Ascending aorta (tissue), 2 donors: Measurements from ENCODE around the gene THUMPD1. TPM values are rescaled to one million over a fixed set of nuclear protein-coding genes. Genes with fewer than 3 reads are reported as not detected.

Experiments
- DNase-seq, 2 donors: peaks; one replicate each; pipeline ENCODE4 v3.0.0-alpha.2; 2019; ENCODE audit warnings: low spot score in 2 of 2
- H3K27ac ChIP-seq, 2 donors: fragments of 200-600 bp; sonication (generic); one replicate each; pipeline ENCODE4 v1.5.1; 2016 to 2017; ENCODE audit warnings: mild to moderate bottlenecking in 1 of 2
- H3K27me3 ChIP-seq: fragments of 200-600 bp; sonication (generic); one replicate; pipeline ENCODE4 v1.5.1; 2017
- H3K36me3 ChIP-seq, 2 donors: fragments of 200-600 bp; sonication (generic); one replicate each; pipeline ENCODE4 v1.5.1; 2016
- H3K4me1 ChIP-seq, 2 donors: fragments of 200-600 bp; sonication (generic); one replicate each; pipeline ENCODE4 v1.5.1; 2016 to 2017; ENCODE audit warnings: mild to moderate bottlenecking in 1 of 2
- H3K4me3 ChIP-seq, 2 donors: fragments of 200-600 bp; sonication (generic); one replicate each; pipeline ENCODE4 v1.5.1; 2016 to 2017; ENCODE audit warnings: mild to moderate bottlenecking in 1 of 2
- H3K9me3 ChIP-seq, 2 donors: fragments of 200-600 bp; sonication (generic); one replicate each; pipeline ENCODE4 v1.5.1; 2016
- CTCF ChIP-seq, 3 experiments: fragments of 200-600 bp in 2 of 3; fragments of 450-650 bp in 1 of 3; sonication (generic) in 2 of 3; IDR thresholded peaks; one replicate each; pipeline ENCODE4 v1.5.1; 2016 to 2019; ENCODE audit warnings: antibody characterized with exemption in 3 of 3, mild to moderate bottlenecking in 1 of 3, moderate library complexity in 1 of 3
- intact Hi-C: fragments of 100-400 bp; cut with DNase I; formaldehyde crosslinking; loops from one replicate; pipeline ENCODE4 v1.15.1; 2023
- total RNA-seq: library from RNA; depleted of rRNA; stranded (reverse); fragments of >200 nt; gene quantifications from one replicate; pipeline ENCODE4 v1.1.0, GENCODE V29; 2016

Gene THUMPD1
- 12.7 TPM for total RNA-seq

GRCh38 chr16:20741554-20742285, at the start of gene THUMPD1:
Gene THUMPD1, minus strand, starts transcription at chr16:20741818. Its CDS starts 79 bp downstream, at chr16:20741739.
- peak; percentile 90 to 98 for DNase-seq
- H3K27me3 ChIP-seq = no peaks in the 10 kb centered on the region
- TF ChIP-seq CTCF (IDR thresholded peaks at IDR 0.05) = peak in 2 of 3 experiments; percentile 15 to 34
- peaks cover 7 to 19% of the 10 kb centered on the region in 2 donors for H3K36me3 ChIP-seq
- intact Hi-C loops = loop anchor here (2.0 to 5.0 kb wide), 6 partner anchors 64 to 1953 kb away; partner anchors contain the start of genes DCUN1D3, ERI2, LYRM1 and REXO5
- H3K9me3 ChIP-seq = no peaks in the 10 kb centered on the region
- peak within 1 kb of the TSS; percentile 85 to 88 for H3K4me3 ChIP-seq
- peak within 1 kb of the TSS; percentile 94 to 97 for H3K27ac ChIP-seq
- peaks cover 3 to 19% of the 10 kb centered on the region in 2 donors for H3K4me1 ChIP-seq

- no peak for DNase-seq
- intact Hi-C loops = no loop called here
- no peak for TF ChIP-seq CTCF (IDR thresholded peaks at IDR 0.05)
- Histone ChIP-seq H3K4me1 (no peaks in the 10 kb centered on the region), H3K27ac (no peak overlapping the region), H3K9me3 (no peaks in the 10 kb centered on the region), H3K4me3 (no peak overlapping the region), H3K36me3 (no peaks in the 10 kb centered on the region), H3K27me3 (no peaks in the 10 kb centered on the region)
Measured at GRCh38 chr16:20789130-20789529, 47.5 kb upstream of the THUMPD1 start.

- Histone ChIP-seq H3K27ac (no peak overlapping the region), H3K4me3 (no peak overlapping the region), H3K4me1 (no peaks in the 10 kb centered on the region), H3K9me3 (no peaks in the 10 kb centered on the region), H3K27me3 (no peaks in the 10 kb centered on the region), H3K36me3 (no peaks in the 10 kb centered on the region)
- intact Hi-C loops = no loop called here
- DNase-seq = no peak
- TF ChIP-seq CTCF (IDR thresholded peaks at IDR 0.05) = no peak
Measured at GRCh38 chr16:20784204-20784603, 42.6 kb upstream of the THUMPD1 start.

GRCh38 chr16:20782470-20782869, 40.9 kb upstream of the THUMPD1 start:
- DNase-seq = no peak
- Histone ChIP-seq H3K4me3 (no peak overlapping the region), H3K27ac (no peak overlapping the region), H3K9me3 (no peaks in the 10 kb centered on the region), H3K4me1 (no peaks in the 10 kb centered on the region), H3K27me3 (no peaks in the 10 kb centered on the region), H3K36me3 (no peaks in the 10 kb centered on the region)
- intact Hi-C loops = no loop called here
- TF ChIP-seq CTCF (IDR thresholded peaks at IDR 0.05) = no peak

- no peak overlapping the region for H3K4me3 ChIP-seq
- no peaks in the 10 kb centered on the region for H3K4me1 ChIP-seq
- H3K27me3 ChIP-seq = no peaks in the 10 kb centered on the region
- H3K27ac ChIP-seq = no peak overlapping the region
- DNase-seq = no peak
- no peak for TF ChIP-seq CTCF (IDR thresholded peaks at IDR 0.05)
- H3K36me3 ChIP-seq = no peaks in the 10 kb centered on the region
- H3K9me3 ChIP-seq = no peaks in the 10 kb centered on the region
- intact Hi-C loops = no loop called here
Measured at GRCh38 chr16:20781697-20782096, 40.1 kb upstream of the THUMPD1 start.
